ENCODE data around the gene SHC2. TPM values are rescaled to one million over a fixed set of nuclear protein-coding genes. Genes with fewer than 3 reads are reported as not detected.
A peak's percentile ranks its signal among the peaks of the same experiment; 100 is the strongest.

SHC2 gene
- total RNA-seq, 1 experiment from 2014 or later, result 16.6 TPM

GRCh38 chr19:401866-402511 is 58.8 kb downstream of the SHC2 start:
- Histone ChIP-seq H3K79me1 (ENCODE audit: insufficient read depth, low read depth, low read length, poor library complexity, severe bottlenecking) (no peaks in the 10 kb centered on the region), H4K5ac (ENCODE audit: insufficient read length, low read depth, low read length) (no peak overlapping the region), H2BK5ac (ENCODE audit: insufficient read length, low read length) (no peak overlapping the region), H2AFZ (ENCODE audit: low read length) (no peak overlapping the region), H3K4ac (ENCODE audit: low read depth, low read length) (no peak overlapping the region), H3T11ph (ENCODE audit: low read length) (no peak overlapping the region), H4K91ac (ENCODE audit: insufficient read length, low read depth, low read length) (no peak overlapping the region), H2BK12ac (ENCODE audit: insufficient read length, low read depth, low read length) (no peak overlapping the region), H3K27ac (ENCODE audit: insufficient read length, low read depth, low read length) (no peak overlapping the region), H3K79me2 (ENCODE audit: insufficient read depth, low read length) (no peaks in the 10 kb centered on the region), H2BK20ac (ENCODE audit: low read depth, low read length, poor library complexity, severe bottlenecking) (no peak overlapping the region), H3K9me3 (ENCODE audit: control insufficient read depth, low read depth, low read length) (no peaks in the 10 kb centered on the region), H2BK15ac (ENCODE audit: low read depth, low read length) (no peak overlapping the region), H3K9ac (ENCODE audit: extremely low read depth, insufficient read length, low read length) (no peak overlapping the region), H3K18ac (ENCODE audit: insufficient read length, low read depth, low read length) (no peak overlapping the region), H2BK120ac (ENCODE audit: low read depth, low read length, poor library complexity, severe bottlenecking) (no peak overlapping the region), H3K23me2 (ENCODE audit: insufficient read length, low read depth, low read length, poor library complexity, severe bottlenecking) (no peaks in the 10 kb centered on the region), H4K8ac (replicated peaks; ENCODE audit: insufficient read length, low read depth, low read length) (no peak overlapping the region), H3K56ac (ENCODE audit: insufficient read length, low read depth, low read length) (no peak overlapping the region), H3K4me2 (ENCODE audit: insufficient read depth, insufficient read length, low read length) (no peak overlapping the region), H3K4me1 (ENCODE audit: insufficient read depth, low read length) (no peaks in the 10 kb centered on the region), H3K27me3 (ENCODE audit: insufficient read depth, low read length) (no peaks in the 10 kb centered on the region), H3K14ac (ENCODE audit: insufficient read depth, low read length) (no peak overlapping the region), H3K23ac (ENCODE audit: insufficient read length, low read depth, low read length) (no peak overlapping the region), H2AK5ac (ENCODE audit: insufficient read length, low read length) (no peak overlapping the region), H4K20me1 (ENCODE audit: control insufficient read depth, insufficient read depth, insufficient read length) (peaks cover 2% of the 10 kb centered on the region)
- peaks cover 0 to 15% of the 10 kb centered on the region in 2 experiments; a peak in 2 of 4 replicates for H3K4me1 Mint-ChIP-seq
- TF ChIP-seq, protein P1, sequence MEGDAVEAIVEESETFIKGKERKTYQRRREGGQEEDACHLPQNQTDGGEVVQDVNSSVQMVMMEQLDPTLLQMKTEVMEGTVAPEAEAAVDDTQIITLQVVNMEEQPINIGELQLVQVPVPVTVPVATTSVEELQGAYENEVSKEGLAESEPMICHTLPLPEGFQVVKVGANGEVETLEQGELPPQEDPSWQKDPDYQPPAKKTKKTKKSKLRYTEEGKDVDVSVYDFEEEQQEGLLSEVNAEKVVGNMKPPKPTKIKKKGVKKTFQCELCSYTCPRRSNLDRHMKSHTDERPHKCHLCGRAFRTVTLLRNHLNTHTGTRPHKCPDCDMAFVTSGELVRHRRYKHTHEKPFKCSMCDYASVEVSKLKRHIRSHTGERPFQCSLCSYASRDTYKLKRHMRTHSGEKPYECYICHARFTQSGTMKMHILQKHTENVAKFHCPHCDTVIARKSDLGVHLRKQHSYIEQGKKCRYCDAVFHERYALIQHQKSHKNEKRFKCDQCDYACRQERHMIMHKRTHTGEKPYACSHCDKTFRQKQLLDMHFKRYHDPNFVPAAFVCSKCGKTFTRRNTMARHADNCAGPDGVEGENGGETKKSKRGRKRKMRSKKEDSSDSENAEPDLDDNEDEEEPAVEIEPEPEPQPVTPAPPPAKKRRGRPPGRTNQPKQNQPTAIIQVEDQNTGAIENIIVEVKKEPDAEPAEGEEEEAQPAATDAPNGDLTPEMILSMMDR (conservative IDR thresholded peaks at IDR 0.05), result no peak
- H3K27ac Mint-ChIP-seq, result peak overlapping the region in 1 of 3 experiments; percentile 40; a peak in 1 of 7 replicates
- H3K4me3 Mint-ChIP-seq, result no peak overlapping the region
- DNase-seq, result peak; percentile 26
- H3K36me3 Mint-ChIP-seq (ENCODE audit: insufficient read depth in 1 of 3, low read depth in 3 of 3), result peaks cover 0 to 2% (median 0%) of the 10 kb centered on the region in 3 experiments; a peak in 1 of 7 replicates
- H3K27me3 Mint-ChIP-seq (ENCODE audit: low read depth), result peaks cover 20% of the 10 kb centered on the region
- WGBS (ENCODE audit: extremely low coverage, insufficient read length, low lambda C conversion rate), result no CpG with 5 or more reads among the region's 38 CpGs
- H3K9me3 Mint-ChIP-seq, result peaks cover 0 to 5% of the 10 kb centered on the region in 2 experiments; a peak in 3 of 5 replicates
